Measurements from ENCODE around the gene FBXO21. TPM values are rescaled to one million over a fixed set of nuclear protein-coding genes. Genes with fewer than 3 reads are reported as not detected.

FBXO21 gene
- total RNA-seq, 1 donor from 2014 or later, result 32.0 TPM

DNA sequence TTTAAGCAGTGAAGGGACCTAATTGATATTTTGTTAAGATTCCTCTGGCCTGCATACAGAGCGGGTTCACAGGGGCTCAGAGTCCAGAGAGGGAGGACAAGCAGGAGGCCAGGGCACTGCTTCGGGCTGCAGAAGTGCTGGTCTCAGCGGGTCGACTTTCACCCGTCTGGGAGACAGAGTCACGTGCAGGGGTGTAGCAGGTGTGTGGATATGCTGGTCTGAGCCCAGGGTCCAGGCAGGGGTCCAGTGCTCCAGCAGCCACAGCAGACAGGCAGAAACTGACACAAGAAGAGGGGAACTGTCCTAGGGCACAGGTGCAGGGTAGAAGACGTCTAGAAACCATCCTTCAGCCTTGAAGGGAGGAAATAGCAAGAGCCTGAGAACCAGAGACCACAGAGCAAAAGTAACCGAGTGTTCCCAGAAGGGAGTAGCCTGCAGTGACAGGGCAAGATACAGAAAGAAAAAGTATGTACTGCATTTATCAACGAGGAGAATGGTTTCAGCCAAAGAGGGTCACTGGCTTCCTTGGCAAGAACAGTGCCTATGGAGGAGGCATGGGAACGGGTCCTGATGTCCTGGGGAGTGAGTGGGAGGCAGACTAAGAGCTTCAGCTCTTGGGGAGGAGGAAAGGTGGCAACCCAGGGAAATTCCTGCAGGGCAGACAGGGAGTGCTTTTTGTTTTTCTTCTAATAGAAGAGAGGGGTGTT lies 28.7 kb downstream of the FBXO21 start:
- Histone ChIP-seq H3K27ac (ENCODE audit: low read depth, low read length) (no peak overlapping the region), H3K4me2 (ENCODE audit: low read length) (no peak overlapping the region), H3K27me3 (ENCODE audit: insufficient read depth, low read length) (no peaks in the 10 kb centered on the region), H3K4me1 (ENCODE audit: insufficient read depth, low read length) (peaks cover 4% of the 10 kb centered on the region), H3K4me3 (ENCODE audit: insufficient read depth, low read depth, low read length) (no peak overlapping the region), H3K36me3 (ENCODE audit: insufficient read depth, low read length) (peaks cover 35% of the 10 kb centered on the region), H3K9me3 (ENCODE audit: insufficient read depth, low read depth, low read length) (no peaks in the 10 kb centered on the region), H2AFZ (ENCODE audit: low read depth, low read length) (no peak overlapping the region), H3K9ac (ENCODE audit: low read length) (no peak overlapping the region), H4K20me1 (ENCODE audit: insufficient read depth, low read length) (peaks cover 7% of the 10 kb centered on the region), H3K79me2 (ENCODE audit: insufficient read depth, low read length) (no peaks in the 10 kb centered on the region)
- Mint-ChIP-seq H3K9me3 (ENCODE audit: unreplicated experiment) (no peaks in the 10 kb centered on the region), H3K4me1 (ENCODE audit: low read depth, unreplicated experiment) (peaks cover 8% of the 10 kb centered on the region), H3K36me3 (ENCODE audit: low read depth, unreplicated experiment) (peaks cover 27% of the 10 kb centered on the region), H3K4me3 (ENCODE audit: unreplicated experiment) (no peak overlapping the region), H3K27ac (ENCODE audit: unreplicated experiment) (no peak overlapping the region), H3K27me3 (ENCODE audit: low read depth, unreplicated experiment) (no peaks in the 10 kb centered on the region)
- no peak for TF ChIP-seq EZH2 (IDR thresholded peaks at IDR 0.05; ENCODE audit: insufficient read depth, low read length)
- TF ChIP-seq, protein P1, sequence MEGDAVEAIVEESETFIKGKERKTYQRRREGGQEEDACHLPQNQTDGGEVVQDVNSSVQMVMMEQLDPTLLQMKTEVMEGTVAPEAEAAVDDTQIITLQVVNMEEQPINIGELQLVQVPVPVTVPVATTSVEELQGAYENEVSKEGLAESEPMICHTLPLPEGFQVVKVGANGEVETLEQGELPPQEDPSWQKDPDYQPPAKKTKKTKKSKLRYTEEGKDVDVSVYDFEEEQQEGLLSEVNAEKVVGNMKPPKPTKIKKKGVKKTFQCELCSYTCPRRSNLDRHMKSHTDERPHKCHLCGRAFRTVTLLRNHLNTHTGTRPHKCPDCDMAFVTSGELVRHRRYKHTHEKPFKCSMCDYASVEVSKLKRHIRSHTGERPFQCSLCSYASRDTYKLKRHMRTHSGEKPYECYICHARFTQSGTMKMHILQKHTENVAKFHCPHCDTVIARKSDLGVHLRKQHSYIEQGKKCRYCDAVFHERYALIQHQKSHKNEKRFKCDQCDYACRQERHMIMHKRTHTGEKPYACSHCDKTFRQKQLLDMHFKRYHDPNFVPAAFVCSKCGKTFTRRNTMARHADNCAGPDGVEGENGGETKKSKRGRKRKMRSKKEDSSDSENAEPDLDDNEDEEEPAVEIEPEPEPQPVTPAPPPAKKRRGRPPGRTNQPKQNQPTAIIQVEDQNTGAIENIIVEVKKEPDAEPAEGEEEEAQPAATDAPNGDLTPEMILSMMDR (IDR thresholded peaks at IDR 0.05; ENCODE audit: insufficient read depth, low read depth, low read length), result no peak
- FAIRE-seq (no peak), DNase-seq (ENCODE audit: low read depth) (no peak)

DNA sequence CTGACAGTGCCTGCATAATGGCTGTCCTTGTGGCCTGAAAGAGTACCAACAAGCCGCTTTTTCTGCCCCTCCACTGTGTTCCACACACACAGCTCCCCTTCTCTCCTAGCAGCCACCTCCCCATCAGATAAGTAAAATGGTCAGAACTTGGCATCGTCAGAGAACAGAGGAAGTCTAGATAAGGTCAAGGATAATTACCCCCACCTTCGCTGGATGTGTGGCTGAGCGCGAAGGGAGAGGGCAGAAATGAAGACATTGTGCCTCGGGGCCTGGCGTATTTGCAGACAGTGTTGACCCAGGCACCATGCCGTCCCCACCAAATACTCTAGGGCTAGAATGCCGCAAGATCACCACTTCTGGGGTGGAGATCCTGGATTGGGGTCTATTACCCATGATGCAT lies 30.6 kb downstream of the FBXO21 start:
- Mint-ChIP-seq H3K36me3 (ENCODE audit: low read depth, unreplicated experiment) (peaks cover 24% of the 10 kb centered on the region), H3K9me3 (ENCODE audit: unreplicated experiment) (no peaks in the 10 kb centered on the region), H3K4me1 (ENCODE audit: low read depth, unreplicated experiment) (peaks cover 8% of the 10 kb centered on the region), H3K4me3 (ENCODE audit: unreplicated experiment) (no peak overlapping the region), H3K27me3 (ENCODE audit: low read depth, unreplicated experiment) (no peaks in the 10 kb centered on the region), H3K27ac (ENCODE audit: unreplicated experiment) (no peak overlapping the region)
- Histone ChIP-seq H3K79me2 (ENCODE audit: insufficient read depth, low read length) (no peaks in the 10 kb centered on the region), H3K27ac (ENCODE audit: low read depth, low read length) (no peak overlapping the region), H3K9me3 (ENCODE audit: insufficient read depth, low read depth, low read length) (no peaks in the 10 kb centered on the region), H3K27me3 (ENCODE audit: insufficient read depth, low read length) (no peaks in the 10 kb centered on the region), H3K4me3 (ENCODE audit: insufficient read depth, low read depth, low read length) (no peak overlapping the region), H2AFZ (ENCODE audit: low read depth, low read length) (no peak overlapping the region), H3K4me2 (ENCODE audit: low read length) (peak overlapping the region; percentile 21), H4K20me1 (ENCODE audit: insufficient read depth, low read length) (peaks cover 9% of the 10 kb centered on the region), H3K4me1 (ENCODE audit: insufficient read depth, low read length) (peaks cover 4% of the 10 kb centered on the region), H3K9ac (ENCODE audit: low read length) (no peak overlapping the region), H3K36me3 (ENCODE audit: insufficient read depth, low read length) (peaks cover 39% of the 10 kb centered on the region)
- FAIRE-seq (no peak), DNase-seq (ENCODE audit: low read depth) (no peak)
- TF ChIP-seq EZH2 (IDR thresholded peaks at IDR 0.05; ENCODE audit: insufficient read depth, low read length), result no peak
- TF ChIP-seq, protein P1 (IDR thresholded peaks at IDR 0.05; ENCODE audit: insufficient read depth, low read depth, low read length), result no peak

DNA sequence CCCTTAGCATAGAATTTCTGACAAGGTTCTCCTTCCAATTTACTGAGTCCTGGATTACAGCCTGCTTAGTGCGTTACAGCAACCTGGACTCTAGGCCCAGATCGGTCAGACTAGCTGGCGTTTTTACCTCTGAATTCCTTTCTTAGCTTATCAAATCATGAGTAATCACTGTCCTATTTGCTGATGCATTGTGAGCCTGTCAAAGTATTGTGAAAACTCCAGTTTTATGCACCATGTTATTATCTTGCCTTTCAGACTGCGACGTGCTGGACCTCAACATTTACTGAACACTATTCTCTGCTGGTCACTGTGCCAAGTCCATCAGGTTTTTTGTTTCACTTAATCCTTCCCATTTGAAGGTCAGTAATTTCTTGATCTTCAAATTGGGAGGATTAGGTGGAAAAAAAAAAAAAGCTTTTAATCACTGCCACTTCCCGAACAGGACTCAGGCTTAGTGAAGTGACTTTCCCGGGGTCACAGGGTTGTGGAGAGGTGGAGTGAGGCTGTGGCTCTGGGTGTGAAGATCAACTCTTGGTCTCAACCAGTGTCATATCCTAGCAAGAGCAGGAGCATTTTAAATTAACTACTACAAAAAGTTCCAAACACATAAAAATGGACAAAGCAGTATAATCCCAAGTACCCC lies 31.2 kb downstream of the FBXO21 start:
- Histone ChIP-seq H3K79me2 (ENCODE audit: insufficient read depth, low read length) (no peaks in the 10 kb centered on the region), H3K36me3 (ENCODE audit: insufficient read depth, low read length) (peaks cover 36% of the 10 kb centered on the region), H2AFZ (ENCODE audit: low read depth, low read length) (no peak overlapping the region), H3K9ac (ENCODE audit: low read length) (no peak overlapping the region), H4K20me1 (ENCODE audit: insufficient read depth, low read length) (peaks cover 10% of the 10 kb centered on the region), H3K4me1 (ENCODE audit: insufficient read depth, low read length) (peaks cover 4% of the 10 kb centered on the region), H3K4me3 (ENCODE audit: insufficient read depth, low read depth, low read length) (no peak overlapping the region), H3K9me3 (ENCODE audit: insufficient read depth, low read depth, low read length) (no peaks in the 10 kb centered on the region), H3K27me3 (ENCODE audit: insufficient read depth, low read length) (no peaks in the 10 kb centered on the region), H3K27ac (ENCODE audit: low read depth, low read length) (no peak overlapping the region), H3K4me2 (ENCODE audit: low read length) (peak overlapping the region; percentile 21)
- no peak for TF ChIP-seq EZH2 (IDR thresholded peaks at IDR 0.05; ENCODE audit: insufficient read depth, low read length)
- TF ChIP-seq, protein P1 (IDR thresholded peaks at IDR 0.05; ENCODE audit: insufficient read depth, low read depth, low read length), result no peak
- DNase-seq (ENCODE audit: low read depth) (peak; percentile 55), FAIRE-seq (no peak)
- peak overlapping the region; percentile 59 for H3K27ac Mint-ChIP-seq (ENCODE audit: unreplicated experiment)
- no peak overlapping the region for H3K4me3 Mint-ChIP-seq (ENCODE audit: unreplicated experiment)
- H3K4me1 Mint-ChIP-seq (ENCODE audit: low read depth, unreplicated experiment), result peaks cover 8% of the 10 kb centered on the region
- no peaks in the 10 kb centered on the region for H3K27me3 Mint-ChIP-seq (ENCODE audit: low read depth, unreplicated experiment)
- H3K9me3 Mint-ChIP-seq (ENCODE audit: unreplicated experiment), result no peaks in the 10 kb centered on the region
- peaks cover 21% of the 10 kb centered on the region for H3K36me3 Mint-ChIP-seq (ENCODE audit: low read depth, unreplicated experiment)

Data from astrocyte (in vitro differentiated cells and primary cell).